ENCODE data around the gene PLOD2. TPM values are rescaled to one million over a fixed set of nuclear protein-coding genes. Genes with fewer than 3 reads are reported as not detected.

Gene PLOD2
- polyA plus RNA-seq, 1 donor: 11.8 TPM

DNA sequence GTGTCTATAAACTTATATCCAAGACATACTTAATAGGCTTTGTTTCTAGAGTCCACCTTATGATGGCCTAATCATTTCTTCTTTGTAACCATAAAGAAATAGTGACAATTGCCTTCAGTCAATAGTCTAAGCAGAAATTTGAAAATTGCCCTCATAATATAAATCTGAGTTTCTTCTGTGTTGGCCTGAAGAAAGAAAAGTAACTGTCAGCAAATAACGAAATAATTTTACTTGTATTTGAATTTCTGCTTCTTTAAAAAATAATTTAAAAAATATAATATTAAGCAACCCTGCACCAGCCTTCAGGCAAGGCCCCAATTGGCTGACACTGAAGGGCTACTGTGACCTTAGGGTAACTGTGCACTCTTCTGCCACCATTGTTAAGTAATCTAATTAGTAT is 113.5 kb downstream of the PLOD2 start:
- no peak for DNase-seq (ENCODE audit: low read depth)

DNA sequence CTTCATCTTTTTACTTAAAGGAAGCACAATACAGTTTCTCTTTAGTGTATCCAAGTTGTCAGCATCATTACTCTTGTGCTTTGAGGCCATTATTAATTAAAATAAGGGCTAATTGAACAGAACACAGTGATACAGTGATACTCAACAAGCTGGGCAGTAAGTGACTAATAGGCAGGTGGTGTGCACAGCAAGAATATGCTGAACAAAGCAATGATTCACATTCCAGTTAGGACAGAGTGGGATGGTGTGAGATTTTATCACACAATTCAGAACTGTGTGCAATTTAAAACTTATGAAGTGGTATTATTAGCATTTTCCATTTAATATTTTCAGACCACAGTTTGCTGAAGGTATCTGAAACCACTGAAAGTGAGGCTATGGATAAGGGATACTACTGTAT is 116.9 kb downstream of the PLOD2 start:
- no peak for DNase-seq (ENCODE audit: low read depth)

DNA sequence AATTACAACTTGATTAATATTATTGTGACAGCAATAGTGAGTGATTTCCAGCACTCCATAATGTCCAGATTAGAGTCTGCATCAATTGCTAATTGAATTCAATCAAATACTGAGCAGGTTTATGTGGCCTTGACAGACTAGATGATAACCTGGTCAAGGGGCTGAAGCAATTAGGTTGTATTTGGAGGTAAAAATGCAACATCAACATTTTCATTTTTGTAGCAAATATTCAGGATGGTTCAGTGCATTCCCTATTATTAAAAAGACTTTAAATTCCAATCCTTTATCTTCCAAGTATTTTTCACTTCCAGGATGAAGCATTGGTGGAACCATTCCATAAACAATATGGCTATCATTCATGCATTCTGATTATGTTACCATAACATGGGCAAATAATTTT is 120.4 kb downstream of the PLOD2 start:
- no peak for DNase-seq (ENCODE audit: low read depth)

DNA sequence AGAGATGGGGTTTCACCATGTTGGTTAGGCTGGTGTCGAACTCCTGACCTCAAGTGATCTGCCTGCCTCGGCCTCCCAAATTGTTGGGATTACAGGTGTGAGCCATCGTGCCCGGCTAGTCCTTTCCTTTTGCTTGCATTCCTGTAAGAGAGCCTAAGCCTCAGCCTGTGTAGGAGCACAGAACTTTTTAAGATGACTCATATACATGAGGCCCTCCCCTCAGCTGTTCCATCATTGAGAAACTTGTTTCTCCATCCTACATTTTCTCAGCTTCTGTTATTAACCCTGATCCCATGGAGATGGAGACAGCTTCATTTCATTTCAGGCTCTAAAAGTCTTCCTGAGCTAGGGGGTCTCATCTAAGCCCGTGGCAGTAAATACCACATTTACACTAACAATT is 123.3 kb downstream of the PLOD2 start:
- no peak for DNase-seq (ENCODE audit: low read depth)

DNA sequence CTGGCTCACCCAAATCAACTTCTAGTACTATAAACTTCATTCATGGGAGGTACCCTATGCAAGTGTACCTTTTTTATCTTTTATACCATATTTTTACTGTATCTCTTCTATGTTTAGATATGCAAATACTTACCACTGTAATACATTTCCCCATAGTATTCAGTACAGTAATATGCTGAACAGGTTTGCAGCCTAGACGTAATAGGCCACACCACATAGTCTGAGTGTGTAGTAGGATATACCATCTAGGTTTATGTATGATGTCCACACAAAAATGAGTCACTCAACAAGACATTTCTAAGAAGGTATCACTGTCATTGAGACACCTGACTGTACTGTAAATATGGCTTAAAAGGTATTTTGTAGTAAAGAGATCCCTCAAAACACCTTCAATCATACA is 124.7 kb downstream of the PLOD2 start:
- no peak for DNase-seq (ENCODE audit: low read depth)

DNA sequence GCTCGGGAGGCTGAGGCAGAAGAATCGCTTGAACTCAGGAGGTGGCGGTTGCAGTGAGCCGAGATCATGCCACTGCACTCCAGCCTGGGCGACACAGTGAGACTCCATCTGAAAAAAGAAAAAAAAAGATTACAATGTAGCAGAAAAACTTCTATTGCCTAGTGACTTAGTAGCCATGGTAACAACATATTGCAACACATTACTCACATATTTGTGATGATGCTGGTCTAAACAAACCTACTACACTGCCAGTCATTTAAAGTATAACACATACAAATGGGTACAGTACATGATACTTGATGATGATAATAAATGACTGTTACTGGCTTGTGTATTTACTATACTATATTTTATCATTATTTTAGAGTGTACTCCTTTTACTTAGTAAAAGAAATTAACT is 125.6 kb downstream of the PLOD2 start:
- DNase-seq (ENCODE audit: low read depth): no peak

DNA sequence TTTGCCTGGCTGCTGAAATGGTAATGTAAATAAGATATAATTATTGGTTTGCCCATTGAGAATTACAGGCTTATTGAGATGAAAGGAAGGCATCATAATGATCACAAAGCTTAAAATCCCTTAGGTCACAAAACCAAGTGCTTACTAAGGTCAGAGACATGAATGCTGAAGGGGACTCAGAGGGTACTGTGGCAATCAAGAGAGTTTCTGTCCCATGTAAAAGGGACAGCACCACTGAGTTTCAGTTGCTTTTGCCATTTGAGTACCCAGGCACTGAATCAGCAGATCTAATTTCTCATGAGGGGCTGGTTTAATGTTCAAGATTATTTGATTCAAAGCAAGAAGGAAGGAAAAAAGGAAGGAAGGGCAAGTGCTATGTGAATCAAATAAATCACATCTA is 127.0 kb downstream of the PLOD2 start:
- no peak for DNase-seq (ENCODE audit: low read depth)

DNA sequence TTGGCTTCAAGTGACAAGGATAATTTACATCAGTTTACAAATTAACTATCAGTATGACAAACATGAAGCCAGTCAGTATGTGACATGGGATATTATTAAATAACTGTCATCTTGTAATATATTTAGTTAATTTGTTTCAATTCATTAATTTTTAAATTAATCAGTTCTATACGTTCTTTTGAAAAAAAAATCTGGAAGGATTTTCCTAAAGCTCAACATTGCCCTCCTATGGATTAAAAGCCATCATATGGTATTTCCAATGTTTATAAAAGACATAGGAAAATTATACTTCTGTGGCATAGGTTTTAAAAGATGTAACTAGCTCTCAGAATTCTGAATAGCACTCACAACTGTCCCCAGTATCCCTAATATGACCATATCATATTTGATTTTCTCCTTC is 134.4 kb downstream of the PLOD2 start:
- no peak for DNase-seq (ENCODE audit: low read depth)

DNA sequence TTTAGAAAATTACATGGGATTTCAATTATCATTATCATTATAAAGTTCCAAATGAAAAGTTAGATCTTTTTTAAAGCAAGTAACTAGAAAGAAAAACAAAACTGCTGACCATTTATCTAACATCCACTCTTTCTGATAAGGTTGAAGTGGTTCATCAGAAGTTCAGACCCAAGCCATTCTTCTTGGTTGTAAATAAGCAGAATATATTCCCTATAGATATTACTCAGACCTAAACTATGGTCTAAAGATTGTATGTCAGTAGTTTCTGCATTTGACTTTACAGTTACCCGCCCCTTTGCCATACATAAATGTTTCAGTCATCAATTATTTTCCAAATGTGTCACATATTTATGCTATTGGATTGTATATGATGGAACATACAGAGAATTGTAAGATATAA is 136.7 kb downstream of the PLOD2 start:
- DNase-seq (ENCODE audit: low read depth): no peak

DNA sequence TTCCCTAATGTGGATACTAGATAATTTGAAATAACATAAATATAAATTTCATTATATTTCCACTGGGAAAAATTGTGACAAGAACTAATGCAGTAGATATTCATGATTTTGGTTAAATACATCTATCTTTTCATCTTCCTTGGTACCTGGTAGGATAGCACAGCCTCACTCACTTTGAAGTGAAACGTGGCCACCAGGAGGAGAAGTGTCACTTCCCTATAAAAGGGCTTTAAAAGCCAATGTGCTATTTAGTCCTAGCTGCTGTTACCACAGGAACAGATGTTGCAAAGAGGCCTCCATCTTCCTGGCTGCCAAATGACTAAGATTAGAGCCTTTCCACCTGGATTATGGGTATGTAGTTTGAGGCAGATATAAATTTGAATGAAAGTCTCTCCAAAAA is 140.0 kb downstream of the PLOD2 start:
- DNase-seq (ENCODE audit: low read depth): no peak

DNA sequence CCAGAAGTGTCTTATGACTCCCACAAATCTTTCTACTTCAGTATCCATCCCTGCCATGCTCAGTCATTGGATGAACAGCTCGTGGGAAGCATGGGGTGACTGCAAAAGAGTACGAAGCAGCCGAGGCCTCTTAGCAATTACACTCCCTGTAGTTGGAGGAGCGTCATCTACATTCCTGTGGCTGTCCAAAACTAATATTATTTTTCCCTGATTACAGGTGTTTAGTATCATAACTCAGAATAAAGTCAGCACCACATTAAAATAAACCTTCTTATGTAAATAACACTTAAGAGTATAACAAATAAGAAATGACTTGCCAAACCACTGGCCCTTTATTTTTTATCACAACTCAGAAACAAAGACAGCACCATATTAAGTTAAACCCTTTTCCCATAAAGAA is 141.5 kb downstream of the PLOD2 start:
- no peak for DNase-seq (ENCODE audit: low read depth)

Other genes with a start within 250 kb of the PLOD2 start
- 13.1 TPM for gene PLSCR4, start 89.9 kb upstream of the PLOD2 start, polyA plus RNA-seq (ENCODE audit: insufficient read length)

All from forelimb muscle (tissue), 1 donor.